CD4-positive, alpha-beta T cell (primary cell): ENCODE results near the gene RGL2. TPM values are rescaled to one million over a fixed set of nuclear protein-coding genes. Genes with fewer than 3 reads are reported as not detected.
A peak's percentile ranks its signal among the peaks of the same experiment; 100 is the strongest.

ENCODE experiments used
- ATAC-seq: fragments of 200-7000 bp; cut with Tn5 transposase; one replicate; pipeline ENCODE4 v1.10.0; 2022; ENCODE audit warnings: mild to moderate bottlenecking; ENCODE audit not compliant: poor library complexity
- CTCF ChIA-PET: fragments of 350-600 bp; sonication (Branson Sonifier 250); formaldehyde crosslinking; loops from one replicate; lab custom pipeline; 2021; ENCODE audit warnings: antibody characterized with exemption, inconsistent platforms; lab: Charles Lee
- POLR2A ChIA-PET: fragments of 350-600 bp; sonication (Branson Sonifier 250); formaldehyde crosslinking; loops from one replicate; lab custom pipeline; 2021; ENCODE audit warnings: antibody characterized with exemption, inconsistent platforms; lab: Charles Lee
- DNase-seq, 14 experiments: peaks; one replicate each; pipeline ENCODE4 v3.0.0-alpha.2; 2013 to 2020; ENCODE audit warnings: mixed read lengths in 2 of 14
- H3K27ac ChIP-seq, 2 donors: one replicate each; pipeline versions ENCODE4 v1.5.1 to v1.7.0; 2013; ENCODE audit warnings: low read length in 2 of 2, low read depth in 1 of 2, mild to moderate bottlenecking in 1 of 2
- H3K27me3 ChIP-seq, 2 experiments: 1 replicate in 1 of 2; 2 replicates in 1 of 2; pipeline versions ENCODE4 v1.6.1 to v1.7.0; 2013; ENCODE audit warnings: low read length in 2 of 2, control low read depth in 1 of 2, mild to moderate bottlenecking in 1 of 2, moderate library complexity in 1 of 2; ENCODE audit not compliant: insufficient read depth in 2 of 2, control insufficient read depth in 1 of 2
- H3K36me3 ChIP-seq: one replicate; pipeline ENCODE4 v1.6.1; 2013; ENCODE audit warnings: low read length, control low read depth; ENCODE audit not compliant: insufficient read depth
- H3K4me1 ChIP-seq: one replicate; pipeline ENCODE4 v1.6.1; 2013; ENCODE audit warnings: low read length, control low read depth; ENCODE audit not compliant: insufficient read depth
- H3K4me3 ChIP-seq: one replicate; pipeline ENCODE4 v1.5.1; 2013; ENCODE audit warnings: mild to moderate bottlenecking, low read length, moderate library complexity
- H3K9me3 ChIP-seq, 2 experiments: 1 replicate in 1 of 2; 2 replicates in 1 of 2; pipeline versions ENCODE4 v1.6.1 to v1.7.0; 2013; ENCODE audit warnings: low read length in 2 of 2, mild to moderate bottlenecking in 2 of 2, control low read depth in 1 of 2, moderate library complexity in 1 of 2; ENCODE audit not compliant: control insufficient read depth in 1 of 2, insufficient read depth in 1 of 2
- H3K27ac Mint-ChIP-seq: one replicate; pipeline ENCODE4 v1.8.0; 2020; ENCODE audit warnings: mixed read lengths
- H3K27me3 Mint-ChIP-seq: one replicate; pipeline ENCODE4 v1.8.0; 2021; ENCODE audit warnings: mixed read lengths
- H3K36me3 Mint-ChIP-seq: one replicate; pipeline ENCODE4 v1.8.0; 2021; ENCODE audit warnings: low read depth, mixed read lengths
- H3K4me1 Mint-ChIP-seq: one replicate; pipeline ENCODE4 v1.8.0; 2021; ENCODE audit warnings: low read depth, mixed read lengths
- H3K4me3 Mint-ChIP-seq: one replicate; pipeline ENCODE4 v1.8.0; 2020; ENCODE audit warnings: mild to moderate bottlenecking, mixed read lengths
- H3K9me3 Mint-ChIP-seq: one replicate; pipeline ENCODE4 v1.8.0; 2020; ENCODE audit warnings: mixed read lengths
- intact Hi-C, 2 experiments: fragments of 100-400 bp; cut with DNase I in 1 of 2; cut with micrococcal nuclease in 1 of 2; formaldehyde crosslinking; loops; one replicate each; pipeline versions ENCODE4 v1.15.1 to v1.9.0; 2023 to 2025; cut with DNase I, micrococcal nuclease
- total RNA-seq, 174 experiments: library from RNA in 2 of 174; stranded (reverse) in 2 of 174; gene quantifications; one replicate each; pipeline ENCODE4 v1.2.3 and lab custom pipeline; 2021 to 2026
- TF ChIP-seq, protein P1 (sequence below): fragments of 200-600 bp; IDR thresholded peaks from one replicate; pipeline ENCODE4 v1.8.0; 2022; ENCODE audit warnings: antibody characterized with exemption, mild to moderate bottlenecking

RGL2 gene
- total RNA-seq, 2 experiments from 2014 or later: 39.2 to 39.4 TPM

DNA sequence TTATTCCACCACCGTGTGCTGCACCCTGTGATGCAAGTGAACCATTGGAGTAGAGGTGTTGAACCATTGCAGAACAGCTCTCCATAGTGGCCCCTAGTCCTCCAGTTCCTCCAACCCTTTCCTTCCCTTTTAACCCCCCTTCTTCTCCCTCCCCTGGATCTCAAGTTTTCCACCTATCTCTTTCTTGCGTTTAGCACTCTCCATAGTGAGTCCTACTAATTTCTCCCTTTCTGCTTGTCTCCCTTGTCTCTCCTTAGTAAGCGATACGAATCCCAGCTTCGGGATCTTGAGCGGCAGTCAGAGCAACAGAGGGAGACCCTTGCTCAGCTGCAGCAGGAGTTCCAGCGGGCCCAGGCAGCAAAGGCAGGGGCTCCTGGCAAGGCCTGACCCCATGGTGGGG is 8.3 kb downstream of the RGL2 start:
- intact Hi-C loops: loop anchor here in 1 of 2 experiments (10.0 kb wide), 1 partner anchor 1426 kb away; the partner anchor contains the start of gene NEU1

DNA sequence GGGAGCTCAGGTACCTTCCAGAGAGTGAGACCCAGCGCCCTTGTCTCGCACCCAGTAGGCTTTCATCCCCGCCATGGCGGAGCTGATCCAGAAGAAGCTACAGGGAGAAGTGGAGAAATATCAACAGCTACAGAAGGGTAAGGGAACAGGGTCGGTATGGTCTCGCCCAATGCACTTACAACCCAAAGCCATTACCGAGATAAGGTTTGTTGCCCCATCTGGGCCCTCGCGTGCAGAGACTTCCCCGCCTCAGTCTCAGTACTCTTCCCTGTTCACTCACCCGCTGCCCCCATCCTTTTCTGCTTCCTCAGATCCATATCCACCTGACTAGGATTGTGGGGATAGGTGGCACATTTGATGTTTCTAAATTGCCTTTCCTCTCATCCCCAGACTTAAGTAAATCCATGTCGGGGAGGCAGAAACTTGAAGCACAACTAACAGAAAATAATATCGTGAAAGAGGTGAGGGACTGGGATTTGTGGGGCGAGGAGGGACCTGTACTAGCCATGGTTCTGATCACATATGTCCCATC is 8.9 kb downstream of the RGL2 start:
- H3K27ac ChIP-seq: peak overlapping the region; percentile 71 to 83
- H3K9me3 ChIP-seq: no peaks in the 10 kb centered on the region
- Mint-ChIP-seq H3K36me3 (peaks cover 75% of the 10 kb centered on the region), H3K9me3 (no peaks in the 10 kb centered on the region), H3K27ac (peak overlapping the region; percentile 83), H3K27me3 (no peaks in the 10 kb centered on the region), H3K4me1 (peaks cover 45% of the 10 kb centered on the region), H3K4me3 (peak overlapping the region; percentile 97)
- DNase-seq (no peak), ATAC-seq (no peak)
- peaks cover 67% of the 10 kb centered on the region for H3K36me3 ChIP-seq
- peaks cover 39% of the 10 kb centered on the region for H3K4me1 ChIP-seq
- TF ChIP-seq, protein P1, sequence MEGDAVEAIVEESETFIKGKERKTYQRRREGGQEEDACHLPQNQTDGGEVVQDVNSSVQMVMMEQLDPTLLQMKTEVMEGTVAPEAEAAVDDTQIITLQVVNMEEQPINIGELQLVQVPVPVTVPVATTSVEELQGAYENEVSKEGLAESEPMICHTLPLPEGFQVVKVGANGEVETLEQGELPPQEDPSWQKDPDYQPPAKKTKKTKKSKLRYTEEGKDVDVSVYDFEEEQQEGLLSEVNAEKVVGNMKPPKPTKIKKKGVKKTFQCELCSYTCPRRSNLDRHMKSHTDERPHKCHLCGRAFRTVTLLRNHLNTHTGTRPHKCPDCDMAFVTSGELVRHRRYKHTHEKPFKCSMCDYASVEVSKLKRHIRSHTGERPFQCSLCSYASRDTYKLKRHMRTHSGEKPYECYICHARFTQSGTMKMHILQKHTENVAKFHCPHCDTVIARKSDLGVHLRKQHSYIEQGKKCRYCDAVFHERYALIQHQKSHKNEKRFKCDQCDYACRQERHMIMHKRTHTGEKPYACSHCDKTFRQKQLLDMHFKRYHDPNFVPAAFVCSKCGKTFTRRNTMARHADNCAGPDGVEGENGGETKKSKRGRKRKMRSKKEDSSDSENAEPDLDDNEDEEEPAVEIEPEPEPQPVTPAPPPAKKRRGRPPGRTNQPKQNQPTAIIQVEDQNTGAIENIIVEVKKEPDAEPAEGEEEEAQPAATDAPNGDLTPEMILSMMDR: no peak
- POLR2A ChIA-PET: interaction anchor here (0.9 to 5.0 kb wide), 16 partner anchors 9 to 318 kb away, joined by 3 to 105 read pairs (median 10); partner anchors contain the start of genes B3GALT4, CUTA, RGL2 and RPS18
- peak overlapping the region; percentile 80 for H3K4me3 ChIP-seq
- CTCF ChIA-PET: interaction anchor here (1.9 to 2.1 kb wide), 2 partner anchors 13 to 19 kb away, joined by 8 to 14 read pairs; partner anchors contain the start of genes B3GALT4, RPS18 and VPS52
- no peaks in the 10 kb centered on the region for H3K27me3 ChIP-seq
- intact Hi-C loops: loop anchor here (1.0 to 10.0 kb wide), 5 partner anchors 8 to 1425 kb away; partner anchors contain the start of genes VPS52 (in 2 of the 2), B3GALT4 (in 1 of the 2), NEU1 (in 1 of the 2) and RGL2 (in 1 of the 2)

More for the DNA sequence above, 8.3 kb downstream of the RGL2 start:
- peak overlapping the region; percentile 80 for H3K4me3 ChIP-seq
- no peak overlapping the region for H3K27ac ChIP-seq
- no peaks in the 10 kb centered on the region for H3K27me3 Mint-ChIP-seq
- peaks cover 45% of the 10 kb centered on the region for H3K4me1 Mint-ChIP-seq
- CTCF ChIA-PET: interaction anchor here (2.1 kb wide), 1 partner anchor 19 kb away, joined by 8 read pairs; the partner anchor contains the start of genes RPS18 and VPS52
- POLR2A ChIA-PET: interaction anchor here (1.0 to 5.0 kb wide), 8 partner anchors 8 to 164 kb away, joined by 3 to 105 read pairs (median 13); partner anchors contain the start of genes CUTA, RGL2, RPS18 and TAPBP
- H3K27me3 ChIP-seq: no peaks in the 10 kb centered on the region
- TF ChIP-seq, protein P1: no peak
- peaks cover 81% of the 10 kb centered on the region for H3K36me3 Mint-ChIP-seq
- peaks cover 39% of the 10 kb centered on the region for H3K4me1 ChIP-seq
- DNase-seq: no peak
- H3K27ac Mint-ChIP-seq: peak overlapping the region; percentile 83
- peaks cover 67% of the 10 kb centered on the region for H3K36me3 ChIP-seq
- no peak for ATAC-seq
- H3K4me3 Mint-ChIP-seq: peak overlapping the region; percentile 86
- H3K9me3 ChIP-seq: no peaks in the 10 kb centered on the region
- H3K9me3 Mint-ChIP-seq: no peaks in the 10 kb centered on the region

DNA sequence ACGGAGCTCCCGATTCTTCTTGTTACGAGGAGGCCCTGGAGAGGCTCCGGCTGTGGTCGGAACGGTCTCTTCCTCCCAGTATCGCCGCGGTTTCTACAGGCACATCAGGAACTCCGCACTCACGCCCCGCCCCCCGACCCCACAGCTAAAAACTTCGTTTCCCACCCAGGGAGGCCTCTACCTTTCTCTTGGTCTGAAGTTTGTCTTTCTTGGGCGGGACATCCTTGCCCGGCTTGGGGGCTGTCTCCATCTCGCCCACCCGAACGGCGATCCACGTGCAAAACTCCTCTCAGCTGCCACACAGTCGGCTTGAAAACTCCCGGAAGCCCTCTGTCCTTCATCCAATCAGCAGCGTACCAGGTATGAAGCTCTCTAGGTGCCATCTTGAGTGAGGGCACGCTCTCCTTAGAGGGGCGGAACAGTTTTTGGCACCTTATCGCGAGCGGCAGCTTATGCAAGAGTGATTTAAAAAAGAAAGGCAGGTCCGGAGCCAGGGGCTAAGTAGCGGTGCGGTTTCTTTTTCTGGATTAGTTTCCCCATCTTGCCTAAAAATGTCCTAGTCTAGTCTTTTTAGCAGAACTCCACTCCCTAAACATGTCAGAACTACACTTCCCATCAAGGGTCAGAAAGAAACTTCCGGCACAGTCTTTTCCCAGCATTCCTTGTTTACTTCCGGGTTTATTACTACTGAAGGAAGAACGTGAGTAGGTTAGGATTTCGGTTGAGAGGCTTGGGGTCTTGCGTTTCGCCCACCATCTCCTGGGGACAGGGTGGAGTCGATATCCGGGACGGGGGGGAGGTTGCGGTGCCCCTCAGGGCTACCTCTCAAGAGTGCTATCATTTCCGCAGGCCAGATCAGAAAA is 9.6 kb downstream of the RGL2 start, which contains the start of the genes PFDN6 and WDR46:
PFDN6 (plus strand) TSS at position 681 of the 863 bp plus-strand sequence. CDS start 256 bp downstream, outside the sequence.
WDR46 (minus strand) TSS at position 319 of the 863 bp plus-strand sequence; CDS start at position 250, 69 bp downstream.
- peaks cover 69% of the 10 kb centered on the region for H3K36me3 ChIP-seq
- no peaks in the 10 kb centered on the region for H3K9me3 Mint-ChIP-seq
- peaks cover 75% of the 10 kb centered on the region for H3K36me3 Mint-ChIP-seq
- peak within 1 kb of the TSS; percentile 80 for H3K4me3 ChIP-seq
- peak; percentile 97 for ATAC-seq
- peak; percentile 62 to 92 (median 76) for DNase-seq
- H3K27me3 Mint-ChIP-seq: no peaks in the 10 kb centered on the region
- peak within 1 kb of the TSS; percentile 97 for H3K4me3 Mint-ChIP-seq
- no peaks in the 10 kb centered on the region for H3K27me3 ChIP-seq
- ChIA-PET POLR2A (interaction anchor here (0.7 to 5.0 kb wide), 20 partner anchors 8 to 1599 kb away, joined by 3 to 105 read pairs (median 5); partner anchors contain the start of genes B3GALT4, CUTA, RGL2 and RPS18), CTCF (interaction anchor here (0.6 to 2.1 kb wide), 7 partner anchors 10 to 321 kb away, joined by 3 to 14 read pairs (median 4); partner anchors contain the start of genes B3GALT4, RPS18, VPS52 and ZBTB22)
- peaks cover 39% of the 10 kb centered on the region for H3K4me1 ChIP-seq
- peaks cover 45% of the 10 kb centered on the region for H3K4me1 Mint-ChIP-seq
- H3K27ac Mint-ChIP-seq: peak within 1 kb of the TSS; percentile 83
- TF ChIP-seq, protein P1: no peak
- intact Hi-C loops: loop anchor here (1.0 kb wide), 4 partner anchors 9 to 18 kb away; partner anchors contain the start of genes VPS52 (in 2 of the 2), B3GALT4 (in 1 of the 2) and RGL2 (in 1 of the 2)
- H3K27ac ChIP-seq: peak within 1 kb of the TSS; percentile 71 to 83
- no peaks in the 10 kb centered on the region for H3K9me3 ChIP-seq
